NCI-H2171 treated with DMSO at 0.1 percent for 48 hours (cell line): ENCODE data around the gene CCDC63.
"Not testable (repeated sequence)": the region's sequence is repeated elsewhere in the genome, so short reads cannot be mapped to it uniquely, and the experiment has no call there.

Experiments used
- DNase-seq: peaks from one replicate; lab custom pipeline; 2025; lab: John Stamatoyannopoulos, UW

Gene CCDC63

GRCh38 chr12:110844551-110845338, 2.0 kb upstream of the CCDC63 start:
- DNase-seq = peak; percentile 30

DNA sequence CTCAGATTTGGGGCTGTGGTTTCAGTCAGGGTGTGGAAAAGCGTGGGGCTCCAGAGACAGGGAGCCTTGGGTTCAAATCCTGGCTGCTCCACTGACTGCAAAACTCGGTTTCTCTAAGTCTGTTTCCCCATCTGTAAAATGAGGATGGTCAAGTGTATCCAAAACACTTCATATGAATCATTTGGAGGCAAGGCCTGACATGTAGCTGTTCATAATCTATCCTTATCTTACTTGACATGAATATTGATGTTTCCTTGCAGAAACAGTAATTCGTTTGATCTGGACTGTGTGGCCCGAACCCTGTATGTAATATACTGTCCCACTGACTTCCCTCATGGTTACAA, 1.5 kb upstream of the CCDC63 start:
- DNase-seq = no peak

- no peak for DNase-seq
Measured at GRCh38 chr12:110848314-110848923, 1.6 kb downstream of the CCDC63 start.

- DNase-seq = no peak
Measured at GRCh38 chr12:110849221-110849620, 2.4 kb downstream of the CCDC63 start.

GRCh38 chr12:110849748-110850403, 3.1 kb downstream of the CCDC63 start:
- DNase-seq = no peak

DNA sequence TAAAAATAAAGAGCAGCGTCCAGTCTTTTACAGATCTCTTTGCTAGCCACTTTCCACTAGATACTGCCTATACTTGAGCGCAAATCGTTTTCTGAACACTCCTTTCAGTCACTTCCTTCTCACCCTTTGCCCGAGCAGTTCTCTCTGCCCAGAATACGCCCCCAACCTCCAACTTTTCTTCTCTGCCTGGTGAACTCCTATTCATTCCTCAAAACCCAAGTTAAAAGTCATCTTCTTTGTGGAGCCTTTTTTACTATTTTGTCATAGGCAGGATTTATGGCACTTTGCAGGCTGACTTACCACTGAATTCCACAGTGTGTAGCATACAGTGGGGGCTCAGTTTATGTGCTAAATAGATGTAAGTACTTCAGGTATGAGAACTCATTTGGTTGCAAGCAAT, 4.0 kb downstream of the CCDC63 start:
- DNase-seq = no peak

GRCh38 chr12:110853836-110854235, 7.0 kb downstream of the CCDC63 start:
- peak; percentile 17 for DNase-seq

DNA sequence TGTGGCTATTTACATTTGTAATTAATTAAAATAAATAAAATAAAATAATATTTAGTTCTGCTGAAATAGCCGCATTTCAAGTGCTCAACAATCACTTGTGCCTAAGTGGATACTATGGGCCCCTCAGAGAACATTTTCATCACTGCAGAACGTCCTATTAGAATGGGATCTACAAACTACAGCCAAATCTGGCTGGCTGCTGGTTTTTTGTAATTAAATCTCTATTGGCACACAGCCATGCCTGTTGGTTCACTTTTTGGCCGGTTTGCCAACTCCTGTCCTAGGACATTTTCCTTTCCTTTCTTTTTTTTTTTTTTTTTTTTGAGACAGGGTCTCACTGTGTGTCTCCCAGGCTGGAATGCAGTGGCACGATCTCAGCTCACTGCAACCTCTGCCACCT, 9.8 kb downstream of the CCDC63 start:
- peak; percentile 5 for DNase-seq

- no peak for DNase-seq
Measured at GRCh38 chr12:110857528-110857927, 10.7 kb downstream of the CCDC63 start.

DNA sequence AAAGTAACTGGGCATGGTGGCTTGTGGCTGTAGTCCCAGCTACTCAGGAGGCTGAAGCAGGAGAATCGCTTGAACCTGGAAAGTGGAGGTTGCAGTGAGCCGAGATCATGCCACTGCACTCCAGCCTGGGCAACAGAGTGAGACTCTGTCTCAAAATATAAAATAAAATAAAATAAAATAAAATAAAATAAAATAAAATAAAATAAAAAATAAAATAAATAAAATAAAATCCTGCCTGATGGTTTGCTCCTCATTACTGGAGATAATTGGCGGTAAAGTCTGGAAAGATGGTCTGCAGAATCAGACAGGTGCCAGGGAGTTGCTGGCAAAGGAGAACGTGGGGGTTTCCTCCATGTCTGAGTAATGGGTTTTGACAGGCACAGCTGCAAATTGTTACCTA, 11.2 kb downstream of the CCDC63 start:
- DNase-seq = not testable (repeated sequence)

DNA sequence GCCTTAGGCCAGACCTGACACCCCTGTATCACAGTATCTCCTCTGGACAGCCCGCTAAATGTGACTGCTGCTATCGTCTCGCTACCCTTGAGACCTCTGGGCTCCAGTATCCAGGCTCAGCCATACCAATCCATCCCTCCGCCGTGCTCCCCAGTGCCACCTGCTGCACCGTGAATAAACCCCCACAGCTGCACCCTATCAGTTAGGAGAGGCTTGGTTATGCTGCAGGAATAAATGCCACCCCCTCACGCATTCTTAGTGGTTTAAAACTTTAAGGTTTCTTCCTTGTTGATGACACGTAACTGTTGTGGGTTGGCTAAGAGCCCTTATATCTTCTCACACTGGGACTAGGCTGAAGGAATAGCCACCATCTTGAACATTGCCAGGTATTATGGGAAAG, 12.1 kb downstream of the CCDC63 start:
- no peak for DNase-seq

DNA sequence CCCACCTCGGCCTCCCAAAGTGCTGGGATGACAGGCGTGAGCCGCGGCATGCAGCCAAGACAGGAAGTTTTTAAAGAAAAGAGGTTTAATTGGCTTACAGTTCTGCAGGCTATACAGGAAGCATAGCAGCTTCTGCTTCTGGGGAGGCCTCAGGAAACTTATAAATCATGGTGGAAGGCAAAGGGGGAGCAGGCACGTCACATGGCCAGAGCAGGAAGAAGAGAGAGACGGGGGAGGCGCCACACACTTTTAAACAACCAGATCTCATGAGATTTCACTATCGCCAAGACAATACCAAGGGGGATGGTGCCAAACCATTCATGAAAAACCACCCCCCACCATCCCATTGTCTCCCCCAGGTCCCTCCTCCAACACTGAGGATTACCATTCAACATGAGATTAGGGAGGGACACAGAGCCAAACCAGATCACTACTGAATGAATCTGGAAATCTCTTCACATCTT, 14.1 kb downstream of the CCDC63 start:
- no peak for DNase-seq

DNA sequence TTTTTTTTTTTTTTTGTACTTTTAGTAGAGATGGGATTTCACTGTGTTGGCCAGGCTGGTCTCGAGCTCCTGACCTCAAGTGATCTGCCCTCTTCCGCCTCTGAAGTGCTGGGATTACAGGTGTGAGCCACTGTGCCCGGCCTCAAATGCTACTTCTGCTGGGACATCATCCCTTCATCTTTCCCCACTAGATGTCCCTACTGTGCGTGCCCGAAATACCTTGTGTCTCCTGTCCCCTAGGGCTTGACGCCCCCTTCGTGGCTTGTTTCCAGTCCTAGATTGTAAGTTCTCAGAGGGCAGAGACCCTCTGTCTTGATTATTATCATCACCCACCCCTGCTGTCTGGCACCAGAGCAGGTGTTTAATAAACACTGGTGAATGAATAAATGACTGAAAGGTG, 14.9 kb downstream of the CCDC63 start:
- no peak for DNase-seq

DNA sequence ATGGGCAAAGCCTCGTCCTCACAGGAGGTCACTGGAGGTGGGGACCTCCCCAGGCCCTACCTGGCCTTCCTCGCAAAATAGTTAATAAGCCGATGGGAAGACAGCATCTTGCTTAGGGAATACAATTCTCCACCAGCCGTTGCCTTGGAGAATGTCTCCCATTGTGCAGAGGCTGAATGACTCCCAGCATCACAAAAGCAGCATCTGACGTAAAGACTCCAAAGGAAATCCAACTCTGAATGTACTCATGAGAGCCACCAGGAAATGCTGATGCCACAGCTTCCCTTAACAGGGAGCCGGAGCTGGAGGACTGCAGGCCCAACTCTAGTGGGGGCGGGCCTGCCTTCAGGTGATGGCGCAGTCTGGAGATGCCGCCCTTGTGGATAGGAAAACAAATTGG, 15.5 kb downstream of the CCDC63 start:
- DNase-seq = no peak

DNA sequence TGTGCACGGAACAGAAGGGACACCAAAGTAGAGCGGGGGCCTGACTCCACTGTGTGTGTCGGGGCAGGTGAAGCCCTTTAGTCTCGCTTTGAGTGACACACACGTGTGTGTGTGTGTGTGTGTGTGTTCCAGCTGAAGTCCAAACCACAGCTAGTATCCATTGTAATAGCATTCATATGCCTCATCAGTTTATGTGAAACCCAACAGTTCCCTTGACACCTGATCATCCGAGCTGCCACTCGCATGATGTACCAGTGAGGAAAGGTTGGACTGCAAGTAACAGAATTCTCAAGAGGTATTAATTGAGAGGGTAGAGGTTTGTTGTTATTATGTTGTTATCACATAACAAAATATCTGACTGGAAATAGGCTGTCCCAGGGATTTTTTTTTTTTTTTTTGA, 16.4 kb downstream of the CCDC63 start:
- no peak for DNase-seq

- DNase-seq = no peak
Measured at GRCh38 chr12:110865521-110865920, 18.7 kb downstream of the CCDC63 start.

DNA sequence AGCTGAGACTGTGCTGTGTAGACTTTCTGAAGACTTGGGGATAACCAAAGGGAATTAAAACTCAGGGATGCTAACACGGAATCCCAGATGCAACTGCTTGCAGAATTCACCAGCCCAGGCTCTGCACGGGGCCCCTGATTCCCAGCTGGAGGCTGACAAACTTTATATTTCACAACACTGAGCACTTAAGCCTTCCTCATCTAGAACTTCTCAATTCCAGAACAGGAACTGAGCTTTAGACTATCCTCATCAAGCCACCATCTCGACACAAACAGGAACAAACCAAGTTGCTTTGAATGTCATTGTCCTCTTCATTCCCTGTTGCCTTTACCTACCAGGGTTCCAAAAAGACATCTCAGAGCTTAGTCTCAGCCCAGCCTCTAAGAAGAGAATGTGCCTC, 22.2 kb downstream of the CCDC63 start:
- DNase-seq = no peak

- no peak for DNase-seq
Measured at GRCh38 chr12:110869803-110870202, 23.0 kb downstream of the CCDC63 start.

GRCh38 chr12:110872100-110872499, 25.3 kb downstream of the CCDC63 start:
- no peak for DNase-seq

DNA sequence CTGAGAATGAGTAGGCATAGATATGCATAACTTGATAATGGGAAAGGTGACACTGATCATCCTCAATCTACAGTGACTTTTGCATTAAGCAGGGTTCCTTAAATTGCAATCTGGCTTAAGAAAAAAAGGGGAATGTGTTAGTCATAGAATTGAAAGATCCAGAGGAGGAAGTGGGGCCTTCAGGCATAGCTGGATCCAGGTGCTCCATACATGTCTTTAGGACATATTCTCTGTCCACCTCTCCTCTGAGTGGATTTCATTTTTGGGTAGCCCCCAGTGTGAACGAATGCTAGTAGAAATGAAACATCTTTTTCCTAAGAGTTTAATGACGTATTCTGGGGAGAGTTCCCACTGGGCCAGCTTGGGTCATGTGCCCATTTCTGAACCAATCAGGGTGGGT, 27.6 kb downstream of the CCDC63 start:
- DNase-seq = no peak

- DNase-seq = no peak
Measured at GRCh38 chr12:110874781-110875180, 28.0 kb downstream of the CCDC63 start.

DNA sequence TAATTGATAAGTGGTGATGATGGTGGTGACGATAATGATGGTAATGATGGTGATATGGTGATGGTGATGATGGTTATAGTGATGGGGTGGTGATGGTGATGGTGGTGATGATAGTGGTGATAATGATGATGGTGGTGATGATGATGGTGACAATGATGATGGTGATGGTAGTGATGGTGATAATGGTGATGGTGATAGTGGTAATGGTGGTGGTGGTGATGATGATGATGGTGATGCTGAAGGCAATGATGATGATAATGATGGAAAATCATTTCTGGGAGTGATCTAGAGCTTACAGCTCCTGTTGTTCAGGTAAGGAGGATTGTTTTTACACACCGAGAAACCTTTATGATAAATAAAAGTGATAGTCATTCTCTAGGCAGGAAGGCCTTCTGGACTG, 33.9 kb downstream of the CCDC63 start:
- no peak for DNase-seq

DNA sequence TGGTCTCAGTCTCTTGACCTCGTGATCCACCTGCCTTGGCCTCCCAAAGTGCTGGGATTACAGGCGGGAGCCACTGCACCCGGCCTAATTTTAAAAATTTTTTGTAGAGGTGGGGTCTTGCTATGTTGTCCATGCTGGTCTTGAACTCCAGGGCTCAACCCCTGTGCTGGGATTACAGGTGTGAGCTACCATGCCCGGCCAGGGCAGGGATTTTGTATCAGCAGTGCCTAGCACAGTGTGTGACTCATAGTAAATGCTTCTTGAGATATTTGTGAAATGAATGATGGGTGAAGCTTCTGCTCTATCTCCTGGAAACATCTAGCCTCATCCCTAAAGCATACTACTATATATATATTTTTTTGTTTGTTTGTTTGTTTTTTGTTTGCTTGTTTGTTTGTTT, 36.5 kb downstream of the CCDC63 start:
- DNase-seq = no peak
